ENCODE data around the gene LRRTM3. TPM values are rescaled to one million over a fixed set of nuclear protein-coding genes. Genes with fewer than 3 reads are reported as not detected.

Gene LRRTM3
- not detected for total RNA-seq
- polyA plus RNA-seq = not detected
- long read RNA-seq, donor 1 = 0 reads
- long read RNA-seq, donor 2 = 0 reads

DNA sequence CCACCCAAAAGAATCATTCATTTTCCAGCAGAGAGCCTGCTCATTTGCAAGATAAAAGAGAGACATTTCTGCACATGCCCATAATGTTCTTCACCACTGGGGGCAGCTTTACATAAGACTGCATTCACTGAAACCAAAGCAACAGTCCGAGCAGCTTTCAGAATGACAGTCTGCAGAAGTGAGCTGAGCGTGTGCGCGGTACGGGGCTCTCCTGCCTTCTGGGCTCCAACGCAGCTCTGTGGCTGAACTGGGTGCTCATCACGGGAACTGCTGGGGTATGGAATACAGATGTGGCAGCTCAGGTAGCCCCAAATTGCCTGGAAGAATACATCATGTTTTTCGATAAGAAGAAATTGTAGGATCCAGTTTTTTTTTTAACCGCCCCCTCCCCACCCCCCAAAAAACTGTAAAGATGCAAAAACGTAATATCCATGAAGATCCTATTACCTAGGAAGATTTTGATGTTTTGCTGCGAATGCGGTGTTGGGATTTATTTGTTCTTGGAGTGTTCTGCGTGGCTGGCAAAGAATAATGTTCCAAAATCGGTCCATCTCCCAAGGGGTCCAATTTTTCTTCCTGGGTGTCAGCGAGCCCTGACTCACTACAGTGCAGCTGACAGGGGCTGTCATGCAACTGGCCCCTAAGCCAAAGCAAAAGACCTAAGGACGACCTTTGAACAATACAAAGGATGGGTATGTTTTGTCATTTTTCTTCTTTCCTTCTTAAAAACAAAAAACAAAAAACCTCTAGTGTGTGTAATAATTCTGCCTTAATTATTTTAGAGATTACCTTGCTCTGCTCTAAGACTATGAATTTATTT is at the start of gene LRRTM3:
Gene LRRTM3, plus strand, starts transcription at position 141 of the 820 bp plus-strand sequence.
- H3K4me1 ChIP-seq = peaks cover 0 to 10% (median 3%) of the 10 kb centered on the region in 6 donors
- H3K27me3 ChIP-seq (replicated peaks in 1 of 7) = peaks cover 0 to 69% (median 41%) of the 10 kb centered on the region in 7 donors
- intact Hi-C loops (cut with DNase I; ENCODE audit: low total_unique reads) = no loop called here
- peak within 1 kb of the TSS in 1 of 8 donors; percentile 11 for H3K4me3 ChIP-seq
- no peak within 1 kb of the TSS for H3K27ac ChIP-seq
- no peaks in the 10 kb centered on the region for H3K9me3 ChIP-seq
- DNase-seq = no peak
- H3K36me3 ChIP-seq = no peaks in the 10 kb centered on the region
- 4 to 6% (median 4%) methylated on average over 16 of the region's 16 CpGs for WGBS, 5 donors
- TF ChIP-seq, protein P1, sequence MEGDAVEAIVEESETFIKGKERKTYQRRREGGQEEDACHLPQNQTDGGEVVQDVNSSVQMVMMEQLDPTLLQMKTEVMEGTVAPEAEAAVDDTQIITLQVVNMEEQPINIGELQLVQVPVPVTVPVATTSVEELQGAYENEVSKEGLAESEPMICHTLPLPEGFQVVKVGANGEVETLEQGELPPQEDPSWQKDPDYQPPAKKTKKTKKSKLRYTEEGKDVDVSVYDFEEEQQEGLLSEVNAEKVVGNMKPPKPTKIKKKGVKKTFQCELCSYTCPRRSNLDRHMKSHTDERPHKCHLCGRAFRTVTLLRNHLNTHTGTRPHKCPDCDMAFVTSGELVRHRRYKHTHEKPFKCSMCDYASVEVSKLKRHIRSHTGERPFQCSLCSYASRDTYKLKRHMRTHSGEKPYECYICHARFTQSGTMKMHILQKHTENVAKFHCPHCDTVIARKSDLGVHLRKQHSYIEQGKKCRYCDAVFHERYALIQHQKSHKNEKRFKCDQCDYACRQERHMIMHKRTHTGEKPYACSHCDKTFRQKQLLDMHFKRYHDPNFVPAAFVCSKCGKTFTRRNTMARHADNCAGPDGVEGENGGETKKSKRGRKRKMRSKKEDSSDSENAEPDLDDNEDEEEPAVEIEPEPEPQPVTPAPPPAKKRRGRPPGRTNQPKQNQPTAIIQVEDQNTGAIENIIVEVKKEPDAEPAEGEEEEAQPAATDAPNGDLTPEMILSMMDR (IDR thresholded peaks at IDR 0.05 in 8 of 11, conservative IDR thresholded peaks at IDR 0.05 in 3 of 11) = peak in 8 of 11 experiments; percentile 13 to 60 (median 42)
- TF ChIP-seq POLR2A (IDR thresholded peaks at IDR 0.05) (no peak), POLR2AphosphoS5 (IDR thresholded peaks at IDR 0.05) (no peak)

DNA sequence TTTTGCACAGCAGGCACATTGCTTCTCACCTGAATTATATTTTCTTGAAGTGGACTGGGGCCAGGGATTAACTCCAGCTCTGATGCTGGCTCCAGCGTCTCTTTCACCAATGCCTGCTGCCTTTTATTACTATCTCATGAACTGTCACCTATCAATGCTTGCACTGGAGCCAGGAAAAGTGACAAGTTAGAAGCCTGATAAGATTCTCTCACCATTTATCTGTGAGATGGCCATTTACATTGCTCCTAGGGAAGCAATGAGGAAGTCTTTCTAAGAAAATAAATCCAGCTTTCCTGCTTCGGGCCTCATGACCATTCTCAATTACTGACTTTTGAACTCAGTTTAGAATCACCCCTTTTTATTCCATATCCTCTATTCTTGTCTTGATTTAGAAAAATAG is 48.5 kb upstream of the LRRTM3 start:
- TF ChIP-seq POLR2A (IDR thresholded peaks at IDR 0.05) (no peak), POLR2AphosphoS5 (IDR thresholded peaks at IDR 0.05) (no peak)
- TF ChIP-seq, protein P1 (IDR thresholded peaks at IDR 0.05 in 8 of 11, conservative IDR thresholded peaks at IDR 0.05 in 3 of 11) = no peak
- intact Hi-C loops (cut with DNase I; ENCODE audit: low total_unique reads) = no loop called here
- Histone ChIP-seq H3K9me3 (peaks cover 0 to 3% (median 0%) of the 10 kb centered on the region in 8 donors), H3K36me3 (no peaks in the 10 kb centered on the region), H3K4me1 (no peaks in the 10 kb centered on the region), H3K4me3 (no peak overlapping the region), H3K27ac (no peak overlapping the region), H3K27me3 (replicated peaks in 1 of 7) (no peaks in the 10 kb centered on the region)
- DNase-seq = no peak
- WGBS, 5 donors = 65 to 79% (median 72%) methylated on average over 2 of the region's 2 CpGs

DNA sequence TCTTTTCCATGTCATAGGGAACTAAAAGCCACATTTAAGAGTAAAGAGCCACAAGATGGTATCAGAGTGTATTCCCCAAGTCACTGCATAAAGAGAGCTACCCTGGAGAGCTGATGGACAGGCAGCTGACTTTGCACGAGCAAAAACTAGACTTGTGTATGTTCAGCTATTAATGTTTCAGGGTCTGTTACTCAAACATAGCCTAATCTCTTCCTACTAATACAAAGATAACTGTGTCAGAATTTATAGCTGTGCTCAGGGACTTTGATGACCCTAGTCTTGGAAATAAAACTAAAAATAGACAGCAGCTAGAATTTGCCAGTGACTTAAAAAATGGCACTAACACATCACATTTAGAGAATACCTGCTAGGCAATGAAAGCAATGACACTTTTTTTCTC is 45.5 kb upstream of the LRRTM3 start:
- Histone ChIP-seq H3K4me1 (no peaks in the 10 kb centered on the region), H3K27ac (no peak overlapping the region), H3K27me3 (replicated peaks in 1 of 7) (no peaks in the 10 kb centered on the region), H3K4me3 (no peak overlapping the region), H3K9me3 (peaks cover 0 to 3% (median 0%) of the 10 kb centered on the region in 8 donors), H3K36me3 (no peaks in the 10 kb centered on the region)
- no peak for DNase-seq
- TF ChIP-seq POLR2AphosphoS5 (IDR thresholded peaks at IDR 0.05) (no peak), POLR2A (IDR thresholded peaks at IDR 0.05) (no peak)
- TF ChIP-seq, protein P1 (IDR thresholded peaks at IDR 0.05 in 8 of 11, conservative IDR thresholded peaks at IDR 0.05 in 3 of 11) = no peak
- 33 to 87% (median 79%) methylated on average over 1 of the region's 1 CpG for WGBS, 5 donors
- intact Hi-C loops (cut with DNase I; ENCODE audit: low total_unique reads) = no loop called here

DNA sequence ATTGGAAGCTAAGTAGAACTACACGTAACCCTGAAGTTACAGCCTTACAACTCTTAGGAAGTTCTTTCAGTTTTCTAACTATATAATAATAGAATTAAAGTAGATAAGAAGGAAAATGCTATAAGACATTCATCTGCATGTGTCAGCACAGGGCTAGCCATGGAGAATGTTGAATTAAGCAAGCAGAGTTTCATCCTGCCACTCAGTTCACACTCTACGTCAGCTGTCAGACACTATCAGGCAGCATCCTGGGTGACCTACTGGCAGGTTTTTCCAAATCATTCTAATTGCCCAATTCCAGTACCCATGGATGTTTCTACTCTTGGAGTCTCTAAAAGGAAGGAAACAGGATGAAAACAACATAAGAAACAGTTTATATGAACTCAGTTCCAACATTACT is 45.0 kb upstream of the LRRTM3 start:
- no peak for DNase-seq
- H3K27me3 ChIP-seq (replicated peaks in 1 of 7) = no peaks in the 10 kb centered on the region
- intact Hi-C loops (cut with DNase I; ENCODE audit: low total_unique reads) = no loop called here

More for the DNA sequence above, 45.0 kb upstream of the LRRTM3 start:
- Histone ChIP-seq H3K27ac (no peak overlapping the region), H3K9me3 (peaks cover 0 to 3% (median 0%) of the 10 kb centered on the region in 8 donors), H3K36me3 (no peaks in the 10 kb centered on the region), H3K4me1 (no peaks in the 10 kb centered on the region), H3K4me3 (no peak overlapping the region)
- 85 to 93% (median 88%) methylated on average over 2 of the region's 2 CpGs for WGBS, 5 donors
- no peak for TF ChIP-seq POLR2A (IDR thresholded peaks at IDR 0.05)
- TF ChIP-seq, protein P1 (IDR thresholded peaks at IDR 0.05 in 8 of 11, conservative IDR thresholded peaks at IDR 0.05 in 3 of 11) = no peak
- no peak for TF ChIP-seq POLR2AphosphoS5 (IDR thresholded peaks at IDR 0.05)

Data from spleen (tissue), 13 donors.